Heart right ventricle (tissue), 16 donors: ENCODE results near the gene NPPA. TPM values are rescaled to one million over a fixed set of nuclear protein-coding genes. Genes with fewer than 3 reads are reported as not detected.

Experiments
- ATAC-seq, 8 donors: fragments of 200-7000 bp; cut with Tn5 transposase; one replicate each; pipeline ENCODE4 v1.9.1; 2020; ENCODE audit warnings: mild to moderate bottlenecking in 8 of 8, moderate library complexity in 8 of 8, moderate number of reproducible peaks in 1 of 8
- DNase-seq, 2 donors: peaks; one replicate each; pipeline ENCODE4 v3.0.0-alpha.2; 2020
- H3K27ac ChIP-seq, 10 donors: fragments of 200-600 bp; sonication (generic) in 2 of 10; one replicate each; pipeline versions ENCODE4 v1.5.0 to v1.8.0; 2020 to 2022; ENCODE audit warnings: mild to moderate bottlenecking in 3 of 10
- H3K27me3 ChIP-seq, 7 donors: fragments of 200-600 bp; one replicate each; pipeline ENCODE4 v1.8.0; 2021 to 2022; ENCODE audit warnings: mild to moderate bottlenecking in 2 of 7
- H3K36me3 ChIP-seq, 9 donors: fragments of 200-600 bp; sonication (generic) in 1 of 9; one replicate each; pipeline versions ENCODE4 v1.5.0 to v1.8.0; 2020 to 2022; ENCODE audit warnings: mild to moderate bottlenecking in 2 of 9
- H3K4me1 ChIP-seq, 9 donors: fragments of 200-600 bp; sonication (generic) in 1 of 9; one replicate each; pipeline versions ENCODE4 v1.5.0 to v1.8.0; 2020 to 2022; ENCODE audit warnings: mild to moderate bottlenecking in 4 of 9
- H3K4me3 ChIP-seq, 10 donors: fragments of 200-600 bp; sonication (generic) in 2 of 10; one replicate each; pipeline versions ENCODE4 v1.5.0 to v1.8.0; 2020 to 2022; ENCODE audit warnings: mild to moderate bottlenecking in 7 of 10, moderate library complexity in 2 of 10
- H3K9me3 ChIP-seq, 11 donors: fragments of 200-600 bp in 10 of 11; sonication (generic) in 2 of 11; one replicate each; pipeline versions ENCODE4 v1.5.0 to v1.8.0; 2013 to 2022; ENCODE audit warnings: mild to moderate bottlenecking in 2 of 11, control low read depth in 1 of 11, moderate library complexity in 1 of 11
- WGBS, 2 donors: extraction: QIAGEN DNeasy Blood & Tissue Kit; methylation state at CpG; one replicate each; pipeline ENCODE4 v1.1.7; 2013; ENCODE audit warnings: inconsistent platforms in 1 of 2; 5-methylcytosine and 5-hydroxymethylcytosine counted together
- intact Hi-C, 10 donors: fragments of 100-400 bp; cut with DNase I; formaldehyde crosslinking; loops; one replicate each; pipeline versions ENCODE4 v1.11.1 to v1.14.2; 2022
- polyA plus RNA-seq, 2 donors: library from polyadenylated mRNA; stranded (reverse); fragments of 200-250 nt; gene quantifications; one replicate each; pipeline ENCODE4 v1.2.3, GENCODE V29; 2013
- total RNA-seq, 10 donors: library from RNA; stranded (reverse); fragmentation: NEBNext Ultra II Directional in 3 of 10; extraction: Animal tissue kit (Norgen Biotek cat#: 25700) in 3 of 10; gene quantifications; one replicate each; pipeline versions ENCODE4 v1.2.1 to v1.2.4, GENCODE V29; 2021 to 2023
- TF ChIP-seq, protein P1 (sequence below), 9 donors: fragments of 200-600 bp; sonication (generic) in 2 of 9; IDR thresholded peaks; one replicate each; pipeline versions ENCODE4 v1.5.0 to v1.8.0; 2021 to 2022; ENCODE audit warnings: antibody characterized with exemption in 9 of 9, mild to moderate bottlenecking in 5 of 9, moderate library complexity in 1 of 9
- donor health status: Arrhythmogenic right ventricular cardiomyopathy.
- donor health status: ischemic (EF 13 %, LVEDD 7.1; RV severe dilation, severe dysfunction).
- donor health status: healthy with polysubstance abuse.
- donor health status: DM: no; HTN: yes; CAD: no.
- donor health status: DM: no; HTN: no; CAD: no.
- donor health status: ischemic (EF 25% LVEDD 6.9; RV normal size, moderate dysfunction).
- donor health status: ischemic (EF 25% LVEDD 5.7; RV mildly dilated, moderate dysfunction).
- donor health status: healthy.
- donor health status: DM: yes; HTN: yes; CAD: no.
- donor health status: Ischemic cardiomyopathy.
- donor health status: ischemic (EF 35%, LVEDD 5.7; RV mildly dilated, moderate dysfunction).
- donor health status: nonischemic (EF 11% LVEDD 7.7; RV severe dilation, severe dysfunction).
- donor health status: DM: yes; HTN: yes; CAD: no.
- donor health status: PGD.
- donor health status: ischemic (EF 29% LVEDD 5.4; RV normal size, mild dysfunction).
- donor health status: nonischemic (EF 23%, LVEDD 6.1; RV moderate dilation, normal function).

Gene NPPA
- total and polyA plus RNA-seq, 12 donors, result 5.8 to 2,762 (median 663) TPM

DNA sequence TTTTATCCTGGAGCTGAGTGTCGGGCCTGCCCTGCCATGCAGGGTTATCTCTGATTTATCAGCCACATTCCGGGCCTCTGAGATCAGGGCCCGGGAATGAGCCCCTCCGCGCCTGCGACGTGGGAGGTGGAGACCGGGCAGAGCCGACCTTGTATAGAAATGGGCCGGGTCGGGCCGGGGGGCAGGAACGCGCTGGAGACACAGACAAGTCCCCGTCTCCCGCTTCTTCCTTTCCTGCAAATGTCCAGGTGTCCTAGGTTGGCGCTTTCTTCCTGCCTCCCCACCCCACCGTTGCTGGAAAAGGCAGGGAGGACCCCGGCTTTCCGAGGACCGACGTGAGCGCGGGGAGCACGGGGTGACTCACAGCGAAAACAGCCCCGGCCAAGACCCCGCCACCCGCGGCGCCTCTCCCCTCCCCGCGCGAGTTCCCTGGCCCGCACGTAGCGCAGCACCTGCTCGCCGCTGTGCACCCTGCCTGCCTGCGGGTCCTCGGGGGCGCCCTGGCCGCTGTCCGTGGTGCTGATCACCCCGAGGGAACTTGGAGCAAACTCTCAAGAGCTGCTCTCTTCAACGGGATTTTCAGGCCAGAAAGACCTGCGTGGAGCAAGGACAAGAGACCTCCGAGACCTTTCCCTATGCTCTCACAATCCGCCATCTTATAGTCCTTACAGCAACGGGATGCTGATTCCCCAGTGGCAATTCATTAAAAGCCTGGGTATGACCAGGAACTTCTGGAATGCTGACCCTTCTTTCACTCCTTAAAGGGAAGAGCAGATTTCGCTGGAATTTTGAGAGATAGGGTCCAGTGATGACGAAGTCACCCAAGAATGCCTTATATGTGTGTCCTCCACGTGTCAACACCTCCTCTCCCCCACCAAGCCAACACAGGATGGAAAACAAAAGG lies 11.6 kb upstream of the NPPA start:
- peak overlapping the region in 6 of 10 donors; percentile 8 to 52 (median 21) for H3K4me3 ChIP-seq
- TF ChIP-seq, protein P1, sequence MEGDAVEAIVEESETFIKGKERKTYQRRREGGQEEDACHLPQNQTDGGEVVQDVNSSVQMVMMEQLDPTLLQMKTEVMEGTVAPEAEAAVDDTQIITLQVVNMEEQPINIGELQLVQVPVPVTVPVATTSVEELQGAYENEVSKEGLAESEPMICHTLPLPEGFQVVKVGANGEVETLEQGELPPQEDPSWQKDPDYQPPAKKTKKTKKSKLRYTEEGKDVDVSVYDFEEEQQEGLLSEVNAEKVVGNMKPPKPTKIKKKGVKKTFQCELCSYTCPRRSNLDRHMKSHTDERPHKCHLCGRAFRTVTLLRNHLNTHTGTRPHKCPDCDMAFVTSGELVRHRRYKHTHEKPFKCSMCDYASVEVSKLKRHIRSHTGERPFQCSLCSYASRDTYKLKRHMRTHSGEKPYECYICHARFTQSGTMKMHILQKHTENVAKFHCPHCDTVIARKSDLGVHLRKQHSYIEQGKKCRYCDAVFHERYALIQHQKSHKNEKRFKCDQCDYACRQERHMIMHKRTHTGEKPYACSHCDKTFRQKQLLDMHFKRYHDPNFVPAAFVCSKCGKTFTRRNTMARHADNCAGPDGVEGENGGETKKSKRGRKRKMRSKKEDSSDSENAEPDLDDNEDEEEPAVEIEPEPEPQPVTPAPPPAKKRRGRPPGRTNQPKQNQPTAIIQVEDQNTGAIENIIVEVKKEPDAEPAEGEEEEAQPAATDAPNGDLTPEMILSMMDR (IDR thresholded peaks at IDR 0.05), result peak in 6 of 9 donors; percentile 10 to 41 (median 22)

DNA sequence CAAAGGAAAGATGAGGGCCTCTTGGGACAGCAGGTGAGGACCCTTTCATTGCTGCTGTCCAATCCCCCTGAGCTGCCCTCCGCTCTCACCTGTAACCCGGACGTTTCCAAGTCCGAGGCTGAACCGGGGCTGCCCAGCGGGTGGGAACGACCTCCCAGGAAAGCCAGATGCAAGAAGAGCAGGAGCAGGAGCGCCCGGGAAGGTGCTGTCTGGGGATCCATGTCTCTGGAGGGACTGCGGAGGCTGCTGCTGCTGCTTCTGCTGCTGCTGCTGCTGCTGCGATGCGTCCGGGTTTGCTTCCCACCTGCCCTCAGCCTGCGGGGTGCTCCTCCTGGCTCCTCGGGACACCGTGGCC lies 11.0 kb upstream of the NPPA start, which contains the start of gene NPPB:
TSS of gene NPPB (minus strand) at position 333 of the 355 bp plus-strand sequence. CDS start at position 221, 112 bp downstream.
- peaks cover 6 to 57% (median 44%) of the 10 kb centered on the region in 7 donors for H3K27me3 ChIP-seq
- H3K36me3 ChIP-seq, result no peaks in the 10 kb centered on the region
- ATAC-seq, result peak in 1 of 8 donors; percentile 8
- peak within 1 kb of the TSS in 6 of 10 donors; percentile 8 to 52 (median 21) for H3K4me3 ChIP-seq
- intact Hi-C loops, result no loop called here
- DNase-seq, result no peak
- H3K9me3 ChIP-seq, result no peaks in the 10 kb centered on the region
- whole genome bisulfite sequencing, 2 donors, result 14 to 17% methylated on average over 16 of the region's 16 CpGs
- peaks cover 0 to 13% (median 5%) of the 10 kb centered on the region in 9 donors for H3K4me1 ChIP-seq
- TF ChIP-seq, protein P1 (IDR thresholded peaks at IDR 0.05), result no peak
- peak within 1 kb of the TSS in 3 of 10 donors; percentile 44 to 87 (median 62) for H3K27ac ChIP-seq

More for the DNA sequence above, 11.6 kb upstream of the NPPA start:
- peak; percentile 65 to 83 (median 78) for ATAC-seq
- H3K9me3 ChIP-seq, result no peaks in the 10 kb centered on the region
- intact Hi-C loops, result no loop called here
- H3K27ac ChIP-seq, result peak overlapping the region in 3 of 10 donors; percentile 30 to 87 (median 31)
- no peaks in the 10 kb centered on the region for H3K36me3 ChIP-seq
- DNase-seq, result peak; percentile 66 to 75
- H3K4me1 ChIP-seq, result peaks cover 0 to 13% (median 5%) of the 10 kb centered on the region in 9 donors
- peaks cover 6 to 57% (median 44%) of the 10 kb centered on the region in 7 donors for H3K27me3 ChIP-seq
- 2% methylated on average over 51 to 53 of the region's 53 CpGs for WGBS, 2 donors

DNA sequence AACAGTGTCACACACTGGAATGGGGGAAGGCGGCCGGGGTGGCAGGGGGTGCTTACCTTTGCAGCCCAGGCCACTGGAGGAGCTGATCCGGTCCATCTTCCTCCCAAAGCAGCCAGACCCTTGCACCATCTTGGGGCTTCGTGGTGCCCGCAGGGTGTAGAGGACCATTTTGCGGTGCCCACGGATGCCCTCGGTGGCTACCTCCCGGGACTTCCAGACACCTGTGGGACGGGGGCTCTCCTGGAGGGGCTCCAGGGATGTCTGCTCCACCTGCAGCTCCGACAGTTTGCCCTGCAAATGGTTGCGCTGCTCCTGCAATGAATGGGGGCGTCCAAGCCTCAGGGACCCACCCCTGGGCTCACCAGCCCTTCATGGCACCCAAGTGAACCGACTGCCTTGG lies 10.6 kb upstream of the NPPA start:
- H3K27ac ChIP-seq, result peak overlapping the region in 3 of 10 donors; percentile 44 to 87 (median 62)
- intact Hi-C loops, result no loop called here
- no peaks in the 10 kb centered on the region for H3K9me3 ChIP-seq
- 74 to 79% methylated on average over 14 of the region's 14 CpGs for WGBS, 2 donors
- H3K27me3 ChIP-seq, result peaks cover 6 to 58% (median 44%) of the 10 kb centered on the region in 7 donors
- ATAC-seq (peak in 3 of 8 donors; percentile 8 to 25 (median 11)), DNase-seq (no peak)
- no peaks in the 10 kb centered on the region for H3K36me3 ChIP-seq
- H3K4me1 ChIP-seq, result peaks cover 0 to 13% (median 5%) of the 10 kb centered on the region in 9 donors
- TF ChIP-seq, protein P1 (IDR thresholded peaks at IDR 0.05), result no peak
- peak overlapping the region in 4 of 10 donors; percentile 8 to 52 (median 29) for H3K4me3 ChIP-seq

DNA sequence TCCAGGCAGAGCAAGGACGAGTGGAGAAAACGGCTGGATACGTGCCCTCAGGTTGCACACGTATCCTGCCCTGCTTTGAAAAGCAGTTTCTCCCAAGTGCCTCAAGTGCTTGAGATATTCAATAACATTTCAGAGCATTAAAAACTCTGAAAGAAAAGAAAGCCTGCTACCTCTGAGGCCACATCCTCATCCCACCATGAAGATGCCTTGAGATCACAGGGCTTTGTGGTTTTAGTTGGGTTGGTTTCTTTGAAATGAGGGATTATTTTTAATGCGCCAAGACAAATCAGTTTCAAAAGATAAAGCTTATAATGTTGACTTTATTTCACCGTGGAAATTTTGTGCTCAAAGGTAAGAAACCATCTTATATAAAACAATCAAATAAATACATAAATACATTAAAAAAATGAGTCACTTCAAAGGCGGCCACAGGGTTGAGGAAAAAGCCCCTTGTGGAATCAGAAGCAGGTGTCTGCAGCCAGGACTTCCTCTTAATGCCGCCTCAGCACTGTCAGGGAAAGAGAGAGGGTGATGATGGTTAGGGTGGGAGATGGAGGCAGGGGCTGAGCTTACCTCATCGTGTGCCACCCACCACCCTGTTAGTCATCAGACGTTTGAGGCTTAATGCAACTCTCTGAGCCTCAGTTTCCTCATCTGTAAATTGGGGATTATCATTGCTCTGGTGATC lies 9.7 kb upstream of the NPPA start:
- intact Hi-C loops, result no loop called here
- H3K4me3 ChIP-seq, result peak overlapping the region in 3 of 10 donors; percentile 20 to 52 (median 38)
- H3K36me3 ChIP-seq, result no peaks in the 10 kb centered on the region
- peaks cover 6 to 58% (median 44%) of the 10 kb centered on the region in 7 donors for H3K27me3 ChIP-seq
- peak overlapping the region in 3 of 10 donors; percentile 44 to 87 (median 62) for H3K27ac ChIP-seq
- no peak for DNase-seq
- ATAC-seq, result peak in 1 of 8 donors; percentile 4
- WGBS, 2 donors, result 51 to 53% methylated on average over 10 of the region's 10 CpGs
- H3K9me3 ChIP-seq, result no peaks in the 10 kb centered on the region
- TF ChIP-seq, protein P1 (IDR thresholded peaks at IDR 0.05), result no peak
- peaks cover 0 to 13% (median 5%) of the 10 kb centered on the region in 9 donors for H3K4me1 ChIP-seq
